Testis (tissue), 2 donors: ENCODE data around the gene TAP1.

Source experiments
- POLR2A ChIP-seq: fragments of 450-650 bp; IDR thresholded peaks from one replicate; pipeline ENCODE4 v1.6.1; 2017; ENCODE audit warnings: antibody characterized with exemption, mild to moderate bottlenecking, moderate library complexity
- TF ChIP-seq, protein P1 (sequence below), 3 experiments: fragments of 450-650 bp in 2 of 3; fragments of 200-600 bp in 1 of 3; sonication (generic) in 1 of 3; IDR thresholded peaks; one replicate each; pipeline ENCODE4 v1.5.1; 2016 to 2019; ENCODE audit warnings: antibody characterized with exemption in 3 of 3, mild to moderate bottlenecking in 2 of 3, moderate library complexity in 1 of 3

DNA sequence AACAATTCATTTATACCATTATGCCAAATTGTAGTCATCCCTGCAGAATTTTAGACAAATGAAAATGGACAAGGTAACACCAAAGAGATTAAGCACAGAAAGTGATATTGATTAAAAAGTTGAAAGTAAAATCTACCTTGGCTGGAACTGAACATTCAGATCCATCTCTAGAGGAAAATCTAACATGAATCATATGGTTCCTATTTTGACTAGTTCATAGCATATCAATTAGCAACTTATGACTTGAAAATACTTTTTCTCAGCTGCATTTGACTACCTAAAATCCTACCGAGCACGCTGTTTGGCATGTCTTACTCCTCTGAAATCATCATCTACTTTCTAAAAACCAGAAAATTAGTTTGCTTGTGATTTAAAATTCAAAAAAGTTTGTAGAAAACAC lies 23.1 kb upstream of the TAP1 start:
- TF ChIP-seq, protein P1, sequence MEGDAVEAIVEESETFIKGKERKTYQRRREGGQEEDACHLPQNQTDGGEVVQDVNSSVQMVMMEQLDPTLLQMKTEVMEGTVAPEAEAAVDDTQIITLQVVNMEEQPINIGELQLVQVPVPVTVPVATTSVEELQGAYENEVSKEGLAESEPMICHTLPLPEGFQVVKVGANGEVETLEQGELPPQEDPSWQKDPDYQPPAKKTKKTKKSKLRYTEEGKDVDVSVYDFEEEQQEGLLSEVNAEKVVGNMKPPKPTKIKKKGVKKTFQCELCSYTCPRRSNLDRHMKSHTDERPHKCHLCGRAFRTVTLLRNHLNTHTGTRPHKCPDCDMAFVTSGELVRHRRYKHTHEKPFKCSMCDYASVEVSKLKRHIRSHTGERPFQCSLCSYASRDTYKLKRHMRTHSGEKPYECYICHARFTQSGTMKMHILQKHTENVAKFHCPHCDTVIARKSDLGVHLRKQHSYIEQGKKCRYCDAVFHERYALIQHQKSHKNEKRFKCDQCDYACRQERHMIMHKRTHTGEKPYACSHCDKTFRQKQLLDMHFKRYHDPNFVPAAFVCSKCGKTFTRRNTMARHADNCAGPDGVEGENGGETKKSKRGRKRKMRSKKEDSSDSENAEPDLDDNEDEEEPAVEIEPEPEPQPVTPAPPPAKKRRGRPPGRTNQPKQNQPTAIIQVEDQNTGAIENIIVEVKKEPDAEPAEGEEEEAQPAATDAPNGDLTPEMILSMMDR (IDR thresholded peaks at IDR 0.05) = no peak
- no peak for TF ChIP-seq POLR2A
